Neural cell (in vitro differentiated cells): Measurements from ENCODE around the gene MYBPC2.

Source experiments
- CTCF ChIP-seq: fragments of 450-650 bp; IDR thresholded peaks from 2 replicates; pipeline ENCODE4 v1.5.1; 2014; ENCODE audit warnings: antibody characterized with exemption, mild to moderate bottlenecking, moderate library complexity; ENCODE audit not compliant: poor library complexity, severe bottlenecking
- POLR2AphosphoS5 ChIP-seq: IDR thresholded peaks from 2 replicates; pipeline ENCODE4 v1.6.1; 2012

- TF ChIP-seq CTCF (no peak), POLR2AphosphoS5 (no peak)
These were observed 13.1 kb upstream of the MYBPC2 start for GRCh38 chr19:50419580-50420035.
